ENCODE data around the gene MOCS3.

DNA sequence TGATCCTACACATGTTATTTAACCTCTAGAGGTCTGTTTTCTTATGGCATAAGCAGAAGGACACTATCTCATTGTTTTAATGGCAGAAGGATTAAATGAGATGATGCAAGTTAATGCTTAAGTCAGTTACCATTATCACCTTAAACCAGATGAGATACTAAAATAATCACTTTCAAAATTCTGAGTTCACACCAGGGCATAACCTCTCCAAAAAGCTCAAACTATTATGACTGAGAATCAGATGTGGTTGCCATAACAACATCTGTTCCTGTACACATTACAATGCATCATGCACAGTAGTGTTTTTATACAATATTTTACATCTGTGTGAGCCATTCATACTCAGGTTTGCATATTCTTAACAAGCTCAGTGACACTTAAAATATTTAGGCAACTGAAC, 37.6 kb upstream of the MOCS3 start:
- TF ChIP-seq, protein P1, sequence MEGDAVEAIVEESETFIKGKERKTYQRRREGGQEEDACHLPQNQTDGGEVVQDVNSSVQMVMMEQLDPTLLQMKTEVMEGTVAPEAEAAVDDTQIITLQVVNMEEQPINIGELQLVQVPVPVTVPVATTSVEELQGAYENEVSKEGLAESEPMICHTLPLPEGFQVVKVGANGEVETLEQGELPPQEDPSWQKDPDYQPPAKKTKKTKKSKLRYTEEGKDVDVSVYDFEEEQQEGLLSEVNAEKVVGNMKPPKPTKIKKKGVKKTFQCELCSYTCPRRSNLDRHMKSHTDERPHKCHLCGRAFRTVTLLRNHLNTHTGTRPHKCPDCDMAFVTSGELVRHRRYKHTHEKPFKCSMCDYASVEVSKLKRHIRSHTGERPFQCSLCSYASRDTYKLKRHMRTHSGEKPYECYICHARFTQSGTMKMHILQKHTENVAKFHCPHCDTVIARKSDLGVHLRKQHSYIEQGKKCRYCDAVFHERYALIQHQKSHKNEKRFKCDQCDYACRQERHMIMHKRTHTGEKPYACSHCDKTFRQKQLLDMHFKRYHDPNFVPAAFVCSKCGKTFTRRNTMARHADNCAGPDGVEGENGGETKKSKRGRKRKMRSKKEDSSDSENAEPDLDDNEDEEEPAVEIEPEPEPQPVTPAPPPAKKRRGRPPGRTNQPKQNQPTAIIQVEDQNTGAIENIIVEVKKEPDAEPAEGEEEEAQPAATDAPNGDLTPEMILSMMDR (IDR thresholded peaks at IDR 0.05) = no peak
- TF ChIP-seq, protein P2, sequence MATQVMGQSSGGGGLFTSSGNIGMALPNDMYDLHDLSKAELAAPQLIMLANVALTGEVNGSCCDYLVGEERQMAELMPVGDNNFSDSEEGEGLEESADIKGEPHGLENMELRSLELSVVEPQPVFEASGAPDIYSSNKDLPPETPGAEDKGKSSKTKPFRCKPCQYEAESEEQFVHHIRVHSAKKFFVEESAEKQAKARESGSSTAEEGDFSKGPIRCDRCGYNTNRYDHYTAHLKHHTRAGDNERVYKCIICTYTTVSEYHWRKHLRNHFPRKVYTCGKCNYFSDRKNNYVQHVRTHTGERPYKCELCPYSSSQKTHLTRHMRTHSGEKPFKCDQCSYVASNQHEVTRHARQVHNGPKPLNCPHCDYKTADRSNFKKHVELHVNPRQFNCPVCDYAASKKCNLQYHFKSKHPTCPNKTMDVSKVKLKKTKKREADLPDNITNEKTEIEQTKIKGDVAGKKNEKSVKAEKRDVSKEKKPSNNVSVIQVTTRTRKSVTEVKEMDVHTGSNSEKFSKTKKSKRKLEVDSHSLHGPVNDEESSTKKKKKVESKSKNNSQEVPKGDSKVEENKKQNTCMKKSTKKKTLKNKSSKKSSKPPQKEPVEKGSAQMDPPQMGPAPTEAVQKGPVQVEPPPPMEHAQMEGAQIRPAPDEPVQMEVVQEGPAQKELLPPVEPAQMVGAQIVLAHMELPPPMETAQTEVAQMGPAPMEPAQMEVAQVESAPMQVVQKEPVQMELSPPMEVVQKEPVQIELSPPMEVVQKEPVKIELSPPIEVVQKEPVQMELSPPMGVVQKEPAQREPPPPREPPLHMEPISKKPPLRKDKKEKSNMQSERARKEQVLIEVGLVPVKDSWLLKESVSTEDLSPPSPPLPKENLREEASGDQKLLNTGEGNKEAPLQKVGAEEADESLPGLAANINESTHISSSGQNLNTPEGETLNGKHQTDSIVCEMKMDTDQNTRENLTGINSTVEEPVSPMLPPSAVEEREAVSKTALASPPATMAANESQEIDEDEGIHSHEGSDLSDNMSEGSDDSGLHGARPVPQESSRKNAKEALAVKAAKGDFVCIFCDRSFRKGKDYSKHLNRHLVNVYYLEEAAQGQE (IDR thresholded peaks at IDR 0.05; ENCODE audit: insufficient read depth in 1 of 2, low read depth in 2 of 2, low read length in 1 of 2) = no peak

Data from Panc1 (cell line).